ENCODE measurements around the gene CHRM3. TPM values are rescaled to one million over a fixed set of nuclear protein-coding genes. Genes with fewer than 3 reads are reported as not detected.

CHRM3 gene
- total and polyA plus RNA-seq, 2 experiments from 2014 or later, result 4.8 to 13.8 TPM

GRCh38 chr1:239347776-239348175 is 38.6 kb upstream of the CHRM3 start:
- no peaks in the 10 kb centered on the region for H3K27me3 Mint-ChIP-seq (ENCODE audit: insufficient read depth, low read depth, poor library complexity)
- Histone ChIP-seq H3K79me2 (replicated peaks; ENCODE audit: insufficient read depth) (no peaks in the 10 kb centered on the region), H3K4me2 (no peak overlapping the region), H4K20me1 (replicated peaks; ENCODE audit: insufficient read depth) (no peaks in the 10 kb centered on the region), H3K27ac (ENCODE audit: low read depth) (no peak overlapping the region), H3K4me1 (ENCODE audit: insufficient read depth) (no peaks in the 10 kb centered on the region), H3F3A (replicated peaks; ENCODE audit: low read depth) (no peaks in the 10 kb centered on the region), H3K4me3 (no peak overlapping the region), H3K27me3 (ENCODE audit: insufficient read depth) (no peaks in the 10 kb centered on the region), H3K9me2 (ENCODE audit: insufficient read depth) (no peaks in the 10 kb centered on the region), H2AFZ (no peak overlapping the region), H3K36me3 (ENCODE audit: insufficient read depth) (no peaks in the 10 kb centered on the region)
- no peak overlapping the region for H3K27ac Mint-ChIP-seq
- H3K4me1 Mint-ChIP-seq, result no peaks in the 10 kb centered on the region
- ATAC-seq, result no peak
- H3K36me3 Mint-ChIP-seq (ENCODE audit: low read depth), result no peaks in the 10 kb centered on the region
- DNase-seq (ENCODE audit: low spot score), result no peak
- H3K9me3 Mint-ChIP-seq, result no peaks in the 10 kb centered on the region
- TF ChIP-seq EZH2phosphoT487 (IDR thresholded peaks at IDR 0.05; ENCODE audit: unreplicated experiment) (no peak), POLR2AphosphoS5 (IDR thresholded peaks at IDR 0.05; ENCODE audit: low read depth) (no peak), STAT1 (IDR thresholded peaks at IDR 0.05; ENCODE audit: unreplicated experiment) (no peak), CTCF (conservative IDR thresholded peaks at IDR 0.05; ENCODE audit: low read depth in 2 of 2) (no peak), ZNF462 (CRISPR knock-in tag; IDR thresholded peaks at IDR 0.05) (no peak), REST (IDR thresholded peaks at IDR 0.05; ENCODE audit: unreplicated experiment) (no peak), EZH2 (IDR thresholded peaks at IDR 0.05; ENCODE audit: low read depth, unreplicated experiment) (no peak)
- no peak overlapping the region for H3K4me3 Mint-ChIP-seq

Measured in GM23338 (cell line).